GM18507 (cell line): ENCODE results near the gene CAMK2B.

Experiments
- DNase-seq: peaks from one replicate; pipeline ENCODE4 v3.0.0; 2011; ENCODE audit warnings: low read depth; ENCODE audit not compliant: insufficient read length; ENCODE audit errors: extremely low spot score
- FAIRE-seq: peaks from 2 replicates; lab custom pipeline; 2011; peaks lifted over from hg19 to GRCh38; lab: Jason Lieb, UNC

CAMK2B gene

DNA sequence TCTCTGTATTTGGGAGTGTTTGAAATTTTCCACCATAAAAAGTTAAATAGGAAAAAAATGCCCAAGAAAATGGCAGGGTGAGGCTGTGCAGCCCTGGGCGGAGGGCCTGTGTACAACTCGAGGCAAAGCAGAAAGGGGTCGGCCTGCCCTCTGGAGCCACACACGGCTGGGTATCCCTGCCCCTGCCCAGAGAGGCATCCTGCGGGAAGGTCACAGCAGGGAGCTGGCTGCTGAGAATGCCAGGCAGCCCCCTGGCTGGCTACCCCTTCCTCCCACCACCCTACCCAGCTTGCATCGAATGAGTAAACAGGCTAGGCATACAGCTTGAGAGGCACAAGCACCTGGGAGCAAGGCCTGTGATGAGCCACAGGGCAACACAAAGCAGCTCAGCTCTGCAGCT, 46.1 kb downstream of the CAMK2B start:
- no peak for DNase-seq

DNA sequence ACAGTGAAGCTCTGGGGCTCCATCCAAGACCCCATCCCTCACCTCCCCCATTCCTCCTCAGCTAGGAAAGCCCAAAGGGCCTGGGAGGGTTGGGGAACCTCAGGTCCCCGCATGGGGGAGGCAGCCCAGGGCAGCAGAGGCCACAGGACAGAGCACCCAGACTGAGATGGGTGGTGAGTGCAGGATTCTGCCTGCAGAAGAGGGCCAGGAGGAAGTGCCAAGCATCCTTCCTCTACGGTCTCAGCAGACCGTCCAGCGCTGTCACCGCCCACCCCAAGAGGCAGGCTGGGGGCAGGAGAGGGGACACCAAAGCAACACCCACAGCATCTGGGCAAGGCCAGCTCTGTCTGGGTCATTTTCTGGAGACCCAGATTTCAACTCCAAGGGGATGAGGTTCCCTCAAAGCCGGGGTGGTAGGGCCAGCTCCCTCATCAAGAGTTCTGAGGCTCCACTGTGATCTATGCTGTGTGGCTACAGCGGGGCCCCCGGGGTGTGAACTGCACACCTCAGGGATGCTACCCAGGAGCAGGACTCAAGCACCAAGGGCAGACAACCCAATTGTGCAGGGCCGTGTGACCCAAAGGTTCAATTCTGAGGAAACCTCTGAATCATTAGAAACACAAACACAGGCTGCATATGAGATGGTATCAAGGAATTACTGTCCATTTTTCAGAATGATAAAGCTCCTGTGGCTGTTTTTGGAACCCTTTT, 46.8 kb downstream of the CAMK2B start:
- DNase-seq (no peak), FAIRE-seq (no peak)

More for the DNA sequence above, 46.1 kb downstream of the CAMK2B start:
- FAIRE-seq, result no peak

GRCh38 chr7:44277851-44278250, 47.5 kb downstream of the CAMK2B start:
- DNase-seq, result no peak
- no peak for FAIRE-seq

DNA sequence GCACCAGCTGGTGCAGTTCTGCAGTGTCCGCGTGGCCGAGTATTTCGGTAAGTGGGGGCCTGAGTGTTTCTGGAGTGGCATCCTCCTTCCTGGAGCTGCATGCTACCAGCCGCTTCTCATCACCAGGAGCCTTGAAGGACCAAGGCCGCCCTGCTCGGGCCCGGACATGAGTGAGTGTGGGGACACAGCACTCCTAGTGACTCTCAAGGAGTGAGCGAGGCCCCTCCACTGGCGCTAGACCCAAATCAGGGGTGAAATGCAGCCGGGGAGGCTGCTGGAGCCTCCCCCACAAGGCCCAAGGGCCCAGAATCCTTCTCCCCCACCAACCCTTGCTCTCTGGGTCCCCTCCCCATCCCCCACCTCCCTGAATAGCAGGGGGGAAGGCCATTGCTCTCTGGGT, 48.0 kb downstream of the CAMK2B start:
- DNase-seq (no peak), FAIRE-seq (no peak)

DNA sequence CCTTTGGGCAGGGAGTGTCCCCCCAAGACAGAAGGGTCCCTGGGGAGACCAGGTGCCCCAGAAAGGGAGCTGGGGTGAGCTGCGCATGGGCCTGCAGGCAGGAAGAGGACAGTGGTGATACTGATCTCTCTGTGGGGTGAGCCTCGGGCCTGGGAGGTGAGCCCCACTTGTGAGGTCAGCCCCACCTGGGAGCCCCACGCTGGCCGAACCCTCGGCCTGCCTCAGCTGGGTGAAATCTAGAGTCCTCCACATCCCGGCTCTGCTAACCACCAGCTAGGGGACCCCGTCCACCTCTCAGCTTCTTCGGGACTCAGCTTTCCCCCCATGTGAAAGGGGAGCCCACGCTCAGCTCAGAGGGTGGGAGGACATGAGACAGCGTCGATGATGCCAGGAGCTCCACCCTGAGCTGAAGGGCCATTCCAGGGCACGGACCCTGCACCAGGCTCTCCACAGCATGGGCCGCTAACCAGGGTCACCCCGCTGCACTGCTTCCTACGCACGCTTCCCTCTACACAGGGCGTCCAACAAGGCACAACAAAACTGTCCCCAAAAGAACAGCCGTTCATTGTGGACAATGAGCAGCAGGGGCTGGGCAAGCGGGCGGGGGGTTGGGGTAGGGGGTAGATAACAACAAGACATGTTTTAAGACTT, 48.7 kb downstream of the CAMK2B start:
- DNase-seq (no peak), FAIRE-seq (no peak)

GRCh38 chr7:44275957-44276570, 49.3 kb downstream of the CAMK2B start:
- no peak for FAIRE-seq
- no peak for DNase-seq

- FAIRE-seq, result no peak
- DNase-seq, result no peak
These were observed 50.2 kb downstream of the CAMK2B start for GRCh38 chr7:44275146-44275545.

DNA sequence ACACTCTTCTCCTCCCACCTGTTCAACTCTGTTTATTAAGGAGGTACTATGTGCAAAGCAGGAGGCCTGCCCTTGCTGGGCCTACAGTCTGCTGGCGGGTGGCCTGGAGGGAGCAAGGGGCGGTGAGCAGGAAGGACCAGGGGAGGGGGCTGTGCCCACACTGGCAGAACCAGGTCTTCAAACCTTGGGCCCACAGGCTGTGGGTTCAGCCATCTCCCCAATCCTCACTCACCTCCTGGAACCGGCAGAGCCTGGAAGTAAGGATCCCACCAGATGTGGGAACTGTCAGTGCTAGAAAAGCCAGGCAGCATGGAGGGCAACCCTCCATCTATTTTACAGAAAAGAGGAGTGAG, 50.8 kb downstream of the CAMK2B start:
- DNase-seq (no peak), FAIRE-seq (no peak)

GRCh38 chr7:44273681-44274622, 51.4 kb downstream of the CAMK2B start:
- DNase-seq (no peak), FAIRE-seq (no peak)

DNA sequence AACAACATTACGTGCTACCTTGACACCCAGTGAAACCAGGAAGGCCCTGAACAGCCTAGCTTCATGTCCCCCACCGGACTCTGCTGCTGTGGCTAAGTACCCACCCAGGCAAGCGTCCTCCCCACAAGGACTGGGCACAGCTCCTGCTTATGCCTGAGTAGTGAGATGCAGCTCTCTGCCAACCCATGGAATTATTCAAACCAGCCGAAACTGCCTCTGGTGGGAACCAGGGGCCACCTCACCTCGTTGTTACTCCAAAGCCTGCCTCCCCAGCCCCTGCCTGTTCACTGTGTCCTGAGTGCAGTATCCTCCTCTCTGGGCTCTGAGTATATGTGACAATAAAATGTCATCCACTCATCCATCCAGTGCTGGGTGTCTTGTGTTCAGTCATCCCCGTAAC, 52.4 kb downstream of the CAMK2B start:
- FAIRE-seq (no peak), DNase-seq (no peak)

GRCh38 chr7:44272456-44272855, 52.9 kb downstream of the CAMK2B start:
- no peak for DNase-seq
- FAIRE-seq, result no peak

- no peak for DNase-seq
- no peak for FAIRE-seq
These were observed 55.4 kb downstream of the CAMK2B start for GRCh38 chr7:44269943-44270493.

GRCh38 chr7:44269417-44269816, 56.0 kb downstream of the CAMK2B start:
- no peak for FAIRE-seq

GRCh38 chr7:44268671-44269070, 56.7 kb downstream of the CAMK2B start:
- DNase-seq, result no peak
- FAIRE-seq, result no peak

More at GRCh38 chr7:44269417-44269816, 56.0 kb downstream of the CAMK2B start:
- no peak for DNase-seq

GRCh38 chr7:44267719-44268421, 57.5 kb downstream of the CAMK2B start:
- DNase-seq (no peak), FAIRE-seq (no peak)

- FAIRE-seq (no peak), DNase-seq (no peak)
These were observed 58.2 kb downstream of the CAMK2B start for GRCh38 chr7:44267178-44267577.

DNA sequence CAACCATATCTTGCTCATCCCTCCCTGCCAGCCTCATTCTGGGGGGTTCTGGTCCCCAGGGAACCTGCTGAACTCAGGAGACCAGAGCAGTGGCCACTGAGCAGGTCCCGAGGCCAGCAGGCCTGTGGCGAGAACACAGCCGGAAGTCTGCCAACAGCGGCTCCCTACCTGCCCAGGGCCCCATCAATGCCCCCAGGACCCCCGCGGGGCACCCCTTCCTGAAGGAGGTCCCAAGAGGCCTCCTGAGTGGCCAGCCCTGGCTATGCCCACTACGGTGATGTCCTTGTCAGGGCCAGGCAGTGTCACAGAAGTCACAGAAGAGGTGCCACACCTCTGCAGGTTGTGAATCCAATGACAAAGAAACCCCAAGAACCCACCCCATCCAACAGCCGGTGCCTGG, 58.9 kb downstream of the CAMK2B start:
- FAIRE-seq, result no peak
- DNase-seq, result no peak

- FAIRE-seq (no peak), DNase-seq (no peak)
These were observed 59.7 kb downstream of the CAMK2B start for GRCh38 chr7:44265728-44266127.
